Measurements from ENCODE around the gene FMO3.

Gene FMO3

DNA sequence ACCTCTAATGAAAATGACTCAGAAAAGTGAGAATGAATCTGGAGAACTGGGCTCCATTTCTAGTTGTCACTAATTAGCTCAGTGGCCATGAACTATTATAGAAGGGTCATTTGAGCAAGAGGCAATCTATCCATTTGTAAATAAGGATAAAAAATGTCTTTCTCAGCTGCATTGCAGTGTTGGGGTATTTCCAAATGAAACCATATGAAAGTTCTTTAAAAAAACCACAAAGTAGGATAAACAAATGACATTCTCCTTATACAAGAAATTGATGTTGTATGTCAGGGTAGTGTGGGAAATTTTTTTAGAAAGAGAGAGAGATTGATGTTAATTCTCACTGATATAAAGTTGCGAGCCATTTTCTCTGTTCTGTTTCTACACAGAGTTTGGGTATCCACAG is 26.0 kb downstream of the FMO3 start:
- DNase-seq (ENCODE audit: low spot score), result no peak

- DNase-seq (ENCODE audit: low spot score), result no peak
Measured at GRCh38 chr1:171117085-171117484, 26.4 kb downstream of the FMO3 start.

GRCh38 chr1:171119648-171120047 is 28.9 kb downstream of the FMO3 start:
- no peak for DNase-seq (ENCODE audit: low spot score)

GRCh38 chr1:171122299-171122698 is 31.6 kb downstream of the FMO3 start:
- DNase-seq (ENCODE audit: low spot score), result no peak

DNA sequence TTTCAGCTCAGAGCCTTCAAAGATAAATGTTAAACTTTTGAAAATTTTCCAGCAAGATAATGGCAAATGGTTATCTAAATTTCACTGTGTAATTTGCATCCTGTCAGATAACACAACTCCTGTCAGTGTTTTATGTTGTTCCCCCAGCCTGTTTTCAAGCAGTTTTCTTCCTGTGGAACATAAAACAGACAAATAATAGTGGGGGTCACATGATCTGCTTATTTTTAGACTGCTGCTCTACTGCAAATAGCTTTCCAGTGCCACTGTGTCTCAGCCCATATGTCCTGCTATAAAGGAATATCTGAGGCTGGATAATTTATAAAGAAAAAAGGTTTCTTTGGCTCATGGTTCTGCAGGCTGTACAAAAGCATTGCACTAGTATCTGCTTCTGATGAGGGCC is 32.2 kb downstream of the FMO3 start:
- DNase-seq (ENCODE audit: low spot score), result no peak

GRCh38 chr1:171126504-171126903 is 35.8 kb downstream of the FMO3 start:
- no peak for DNase-seq (ENCODE audit: low spot score)

- no peak for DNase-seq (ENCODE audit: low spot score)
Measured at GRCh38 chr1:171127099-171127498, 36.4 kb downstream of the FMO3 start.

- DNase-seq (ENCODE audit: low spot score), result no peak
Measured at GRCh38 chr1:171127501-171127900, 36.8 kb downstream of the FMO3 start.

DNA sequence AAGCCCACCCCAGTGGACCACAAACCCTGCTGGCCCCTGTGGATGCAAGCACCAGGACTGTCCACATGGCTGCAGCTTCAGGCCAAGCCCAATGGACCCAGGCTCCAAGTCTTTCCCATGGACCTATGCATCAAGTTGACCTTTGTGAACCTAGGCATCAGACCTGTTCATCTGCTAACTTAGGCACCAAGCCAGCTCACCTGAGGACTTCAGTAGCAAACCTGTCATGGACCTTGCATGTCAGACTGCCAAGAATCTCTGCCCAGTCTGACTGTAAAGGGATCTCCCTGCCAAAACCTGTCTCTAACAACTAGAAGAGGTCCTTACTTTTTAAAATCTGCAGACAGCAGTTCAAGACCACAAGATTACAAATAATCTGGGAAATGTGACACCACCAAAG is 37.8 kb downstream of the FMO3 start:
- DNase-seq (ENCODE audit: low spot score), result no peak

DNA sequence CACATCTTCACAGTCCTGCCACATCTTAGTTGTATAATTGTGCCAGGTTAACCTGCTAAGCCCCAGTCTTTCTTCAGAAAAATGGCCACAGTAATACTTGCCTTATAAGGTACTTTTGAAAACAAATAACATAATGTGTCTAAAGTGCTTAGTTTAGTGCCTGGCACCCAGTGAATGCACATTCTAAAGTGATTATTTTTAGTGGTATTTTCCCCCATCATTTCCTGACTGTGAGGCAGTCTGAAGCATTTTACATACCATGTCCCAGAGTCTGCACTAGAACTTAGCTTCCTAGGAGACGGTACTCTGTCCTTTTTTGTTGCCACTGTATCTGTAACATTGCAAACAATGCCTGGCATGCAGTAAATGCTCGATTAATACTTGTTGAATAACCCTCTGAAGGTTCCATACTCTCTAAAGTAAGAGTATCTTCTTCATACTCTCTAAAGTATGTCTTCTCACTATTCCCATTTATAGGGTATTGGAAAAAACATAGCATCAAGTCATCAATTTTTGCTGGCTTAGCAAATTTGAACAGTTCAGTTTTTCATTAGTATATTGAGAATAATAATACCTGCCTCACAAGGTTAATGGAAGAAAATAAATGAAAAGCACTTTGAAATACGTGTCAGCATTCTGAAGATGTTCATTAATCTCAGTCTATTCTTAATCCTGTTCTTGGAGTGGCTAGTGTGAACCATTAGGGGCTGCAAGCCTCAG is 43.7 kb downstream of the FMO3 start:
- no peak for DNase-seq (ENCODE audit: low spot score)

GRCh38 chr1:171137580-171137979 is 46.9 kb downstream of the FMO3 start:
- no peak for DNase-seq (ENCODE audit: low spot score)

- no peak for DNase-seq (ENCODE audit: low spot score)
Measured at GRCh38 chr1:171138980-171139379, 48.3 kb downstream of the FMO3 start.

DNA sequence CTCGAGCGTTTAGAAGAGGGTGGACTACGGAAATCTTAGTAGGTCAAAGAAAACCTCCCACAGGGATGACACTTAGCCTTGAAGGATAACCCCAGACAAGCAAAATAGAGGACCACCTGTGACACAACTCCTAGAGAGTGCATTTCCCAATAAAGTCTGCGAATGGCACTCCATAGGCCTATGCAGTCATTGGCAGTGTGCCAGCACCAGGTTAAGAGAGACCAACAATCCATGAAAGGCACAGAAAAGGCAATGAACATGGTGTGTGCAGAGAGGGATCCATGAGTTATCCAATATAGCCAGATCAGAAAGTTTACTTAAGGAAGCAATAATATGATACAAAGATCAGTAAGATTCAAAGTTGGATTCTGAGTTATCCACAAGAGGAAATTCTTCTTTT is 49.2 kb downstream of the FMO3 start:
- DNase-seq (ENCODE audit: low spot score), result no peak

DNA sequence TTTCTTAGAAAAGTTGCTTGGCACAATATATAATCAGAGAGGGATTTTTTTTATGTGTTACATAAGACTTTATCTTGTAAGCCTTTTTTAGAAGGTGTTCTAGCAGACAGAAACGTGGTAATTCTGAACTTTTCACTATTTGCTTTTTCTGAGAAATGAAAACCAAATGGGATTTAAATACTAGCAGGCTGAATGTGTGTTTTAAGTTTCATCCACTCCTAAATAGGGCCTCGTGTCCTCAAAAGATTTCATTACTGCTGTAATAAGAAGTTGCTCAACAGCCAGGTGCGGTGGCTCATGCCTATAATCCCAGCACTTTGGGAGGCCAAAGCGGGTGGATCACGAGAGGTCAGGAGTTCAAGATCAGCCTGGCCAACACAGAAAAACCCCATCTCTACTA is 49.7 kb downstream of the FMO3 start:
- no peak for DNase-seq (ENCODE audit: low spot score)

DNA sequence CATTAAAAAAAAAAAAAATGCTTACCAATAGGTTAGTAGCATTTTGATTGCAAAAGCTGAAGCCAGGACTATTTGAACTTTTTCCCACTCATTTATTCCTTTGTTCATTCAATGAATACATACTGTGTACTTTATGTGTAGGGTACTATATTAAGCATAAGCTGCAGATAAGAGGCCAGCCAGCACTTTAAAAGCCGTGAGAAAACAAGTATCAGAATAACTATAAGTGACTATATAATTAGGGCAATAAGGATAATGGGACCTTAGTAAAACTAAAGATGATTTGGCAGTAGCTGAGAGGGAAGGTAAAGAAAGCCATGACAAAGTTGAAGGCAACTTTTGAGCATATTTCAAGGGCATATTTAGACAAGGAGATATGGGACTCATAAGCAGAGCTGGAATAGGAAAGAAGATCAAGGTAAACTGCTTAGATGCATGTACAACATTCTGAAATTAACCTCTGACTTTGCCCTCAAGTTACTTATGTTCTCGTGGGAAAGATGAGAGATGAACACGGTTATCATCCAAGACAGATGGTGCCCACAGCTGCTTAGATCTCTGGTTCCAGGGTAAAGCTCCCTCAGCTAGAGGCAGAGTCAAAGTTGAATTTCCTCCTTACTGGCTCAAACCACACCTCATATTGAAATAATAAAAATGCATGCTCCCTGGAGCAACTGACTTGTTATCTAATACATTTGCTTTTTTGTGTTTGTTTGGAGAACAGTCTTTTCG is 50.4 kb downstream of the FMO3 start:
- no peak for DNase-seq (ENCODE audit: low spot score)

GRCh38 chr1:171141688-171142415 is 51.1 kb downstream of the FMO3 start:
- no peak for DNase-seq (ENCODE audit: low spot score)

GRCh38 chr1:171142416-171143385 is 52.0 kb downstream of the FMO3 start:
- no peak for DNase-seq (ENCODE audit: low spot score)

- DNase-seq (ENCODE audit: low spot score), result no peak
Measured at GRCh38 chr1:171150156-171150555, 59.5 kb downstream of the FMO3 start.

DNA sequence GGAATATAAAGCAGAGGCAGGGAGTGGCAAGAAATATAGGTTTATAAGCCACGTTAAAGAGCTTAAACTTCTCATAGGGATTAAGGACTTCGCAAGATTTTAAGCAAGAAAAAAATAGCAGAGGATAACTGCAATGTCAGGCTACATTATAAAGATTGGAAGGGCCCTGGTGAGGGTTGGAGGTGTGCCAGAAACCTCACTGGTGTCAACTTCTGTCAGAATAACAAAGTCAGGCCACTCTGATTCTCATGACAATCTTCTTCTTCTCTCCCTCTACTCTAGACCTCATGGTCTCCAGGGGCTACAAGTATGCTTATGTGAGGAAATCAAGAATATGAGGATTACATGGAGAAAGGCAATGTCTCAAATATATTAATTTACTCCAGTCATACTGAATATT is 61.8 kb downstream of the FMO3 start:
- no peak for DNase-seq (ENCODE audit: low spot score)

GRCh38 chr1:171155484-171155883 is 64.8 kb downstream of the FMO3 start:
- DNase-seq (ENCODE audit: low spot score), result no peak

- DNase-seq (ENCODE audit: low spot score), result no peak
Measured at GRCh38 chr1:171158096-171158495, 67.4 kb downstream of the FMO3 start.

GRCh38 chr1:171158551-171158950 is 67.8 kb downstream of the FMO3 start:
- DNase-seq (ENCODE audit: low spot score), result no peak
